OCI-LY1 (cell line): ENCODE results near the gene PITPNM3.

Experiments used
- H2AFZ ChIP-seq: fragments of 200-600 bp; sonication (generic), shearing (Covaris generic); 2 replicates; pipeline ENCODE4 v1.6.0; 2014; ENCODE audit warnings: antibody characterized with exemption, mild to moderate bottlenecking, low read length
- H3F3A ChIP-seq: fragments of 200-600 bp; sonication (generic), shearing (Covaris generic); 2 replicates; pipeline ENCODE4 v1.6.0; 2014; ENCODE audit warnings: mild to moderate bottlenecking, antibody characterized with exemption, low read length, moderate library complexity; ENCODE audit not compliant: insufficient read depth
- H3K27ac ChIP-seq: fragments of 200-600 bp; sonication (generic); 2 replicates; pipeline ENCODE4 v1.5.1; 2014; ENCODE audit warnings: low read length, mixed run types, mild to moderate bottlenecking, low read depth; ENCODE audit not compliant: poor library complexity, severe bottlenecking
- H3K27me3 ChIP-seq: fragments of 200-600 bp; sonication (generic); 2 replicates; pipeline ENCODE4 v1.6.0; 2014; ENCODE audit warnings: antibody characterized with exemption, mild to moderate bottlenecking, low read length, moderate library complexity; ENCODE audit not compliant: insufficient read depth
- H3K36me3 ChIP-seq: fragments of 200-600 bp; sonication (generic); 2 replicates; pipeline ENCODE4 v1.6.1; 2014; ENCODE audit warnings: mild to moderate bottlenecking, antibody characterized with exemption, low read length, moderate library complexity, mixed read lengths; ENCODE audit not compliant: insufficient read depth
- H3K4me1 ChIP-seq: fragments of 200-600 bp; sonication (generic); 2 replicates; pipeline ENCODE4 v1.5.1; 2014; ENCODE audit warnings: mild to moderate bottlenecking, low read length, moderate library complexity; ENCODE audit not compliant: insufficient read depth, severe bottlenecking
- H3K4me2 ChIP-seq: fragments of 200-600 bp; sonication (generic), shearing (Covaris generic); 2 replicates; pipeline ENCODE4 v1.6.1; 2014; ENCODE audit warnings: low read length
- H3K4me3 ChIP-seq: fragments of 200-600 bp; sonication (generic); 2 replicates; pipeline ENCODE4 v1.5.1; 2014; ENCODE audit warnings: low read length, low read depth, mild to moderate bottlenecking, mixed read lengths; ENCODE audit not compliant: poor library complexity, severe bottlenecking
- H3K79me2 ChIP-seq: fragments of 200-600 bp; shearing (Covaris generic); 2 replicates; pipeline ENCODE4 v1.6.1; 2016; ENCODE audit warnings: mixed run types, low read length, mixed read lengths; ENCODE audit not compliant: insufficient read depth
- H3K9ac ChIP-seq: fragments of 200-600 bp; sonication (generic), shearing (Covaris generic); 2 replicates; pipeline ENCODE4 v1.6.1; 2014; ENCODE audit warnings: mild to moderate bottlenecking, low read length, mixed read lengths
- H3K9me2 ChIP-seq: fragments of 200-600 bp; sonication (generic), shearing (Covaris generic); 2 replicates; pipeline ENCODE4 v1.6.1; 2014; ENCODE audit warnings: low read depth, mild to moderate bottlenecking, low read length, mixed read lengths
- H3K9me3 ChIP-seq: fragments of 200-600 bp; shearing (Covaris generic); 2 replicates; pipeline ENCODE4 v1.6.1; 2014; ENCODE audit warnings: low read length, mixed read lengths
- H4K20me1 ChIP-seq: fragments of 200-600 bp; sonication (generic), shearing (Covaris generic); 2 replicates; pipeline ENCODE4 v1.6.0; 2016; ENCODE audit warnings: mild to moderate bottlenecking, low read length; ENCODE audit not compliant: insufficient read depth
- EZH2 ChIP-seq: fragments of 200-600 bp; sonication (generic), shearing (Covaris generic); IDR thresholded peaks from 2 replicates; pipeline ENCODE4 v1.8.0; 2017; ENCODE audit warnings: borderline replicate concordance, mixed run types, mild to moderate bottlenecking, antibody characterized with exemption, low read length, moderate library complexity, mixed read lengths
- TF ChIP-seq, protein P1 (sequence below): fragments of 200-600 bp; sonication (generic), shearing (Covaris generic); IDR thresholded peaks from 2 replicates; pipeline ENCODE4 v1.5.1; 2017; ENCODE audit warnings: mild to moderate bottlenecking, antibody characterized with exemption, low read length, moderate library complexity, mixed read lengths

The PITPNM3 gene

DNA sequence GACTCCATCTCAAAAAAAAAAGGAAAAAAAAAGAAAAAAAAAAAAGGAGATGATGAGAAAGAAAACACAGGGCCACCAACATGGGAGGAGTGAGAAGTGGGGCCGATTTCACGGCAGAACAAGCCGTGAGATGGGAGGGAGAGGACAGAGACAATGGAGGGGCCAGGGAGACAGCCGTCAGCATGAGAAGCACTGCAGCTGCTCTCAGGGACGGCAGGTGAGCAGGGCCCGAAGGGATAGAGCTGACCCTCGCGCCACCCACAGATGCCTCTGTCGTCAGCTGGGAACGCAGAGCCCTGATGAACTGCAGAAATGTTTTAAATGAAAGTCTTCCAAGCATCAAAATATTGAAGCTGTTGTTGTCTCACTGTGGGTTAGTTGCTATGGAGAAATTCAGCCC lies 20.3 kb downstream of the PITPNM3 start:
- Histone ChIP-seq H2AFZ (no peak overlapping the region), H3K9ac (no peak overlapping the region), H3K27ac (no peak overlapping the region), H3K4me2 (no peak overlapping the region), H3K4me1 (no peaks in the 10 kb centered on the region), H4K20me1 (no peaks in the 10 kb centered on the region), H3K4me3 (no peak overlapping the region), H3K9me3 (no peaks in the 10 kb centered on the region), H3F3A (no peaks in the 10 kb centered on the region), H3K9me2 (no peaks in the 10 kb centered on the region), H3K36me3 (no peaks in the 10 kb centered on the region), H3K79me2 (no peaks in the 10 kb centered on the region), H3K27me3 (0 out of 2 replicates have a peak, but pooled peaks cover 7% of the 10 kb centered on the region)
- TF ChIP-seq EZH2, result no peak
- TF ChIP-seq, protein P1, sequence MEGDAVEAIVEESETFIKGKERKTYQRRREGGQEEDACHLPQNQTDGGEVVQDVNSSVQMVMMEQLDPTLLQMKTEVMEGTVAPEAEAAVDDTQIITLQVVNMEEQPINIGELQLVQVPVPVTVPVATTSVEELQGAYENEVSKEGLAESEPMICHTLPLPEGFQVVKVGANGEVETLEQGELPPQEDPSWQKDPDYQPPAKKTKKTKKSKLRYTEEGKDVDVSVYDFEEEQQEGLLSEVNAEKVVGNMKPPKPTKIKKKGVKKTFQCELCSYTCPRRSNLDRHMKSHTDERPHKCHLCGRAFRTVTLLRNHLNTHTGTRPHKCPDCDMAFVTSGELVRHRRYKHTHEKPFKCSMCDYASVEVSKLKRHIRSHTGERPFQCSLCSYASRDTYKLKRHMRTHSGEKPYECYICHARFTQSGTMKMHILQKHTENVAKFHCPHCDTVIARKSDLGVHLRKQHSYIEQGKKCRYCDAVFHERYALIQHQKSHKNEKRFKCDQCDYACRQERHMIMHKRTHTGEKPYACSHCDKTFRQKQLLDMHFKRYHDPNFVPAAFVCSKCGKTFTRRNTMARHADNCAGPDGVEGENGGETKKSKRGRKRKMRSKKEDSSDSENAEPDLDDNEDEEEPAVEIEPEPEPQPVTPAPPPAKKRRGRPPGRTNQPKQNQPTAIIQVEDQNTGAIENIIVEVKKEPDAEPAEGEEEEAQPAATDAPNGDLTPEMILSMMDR, result no peak

DNA sequence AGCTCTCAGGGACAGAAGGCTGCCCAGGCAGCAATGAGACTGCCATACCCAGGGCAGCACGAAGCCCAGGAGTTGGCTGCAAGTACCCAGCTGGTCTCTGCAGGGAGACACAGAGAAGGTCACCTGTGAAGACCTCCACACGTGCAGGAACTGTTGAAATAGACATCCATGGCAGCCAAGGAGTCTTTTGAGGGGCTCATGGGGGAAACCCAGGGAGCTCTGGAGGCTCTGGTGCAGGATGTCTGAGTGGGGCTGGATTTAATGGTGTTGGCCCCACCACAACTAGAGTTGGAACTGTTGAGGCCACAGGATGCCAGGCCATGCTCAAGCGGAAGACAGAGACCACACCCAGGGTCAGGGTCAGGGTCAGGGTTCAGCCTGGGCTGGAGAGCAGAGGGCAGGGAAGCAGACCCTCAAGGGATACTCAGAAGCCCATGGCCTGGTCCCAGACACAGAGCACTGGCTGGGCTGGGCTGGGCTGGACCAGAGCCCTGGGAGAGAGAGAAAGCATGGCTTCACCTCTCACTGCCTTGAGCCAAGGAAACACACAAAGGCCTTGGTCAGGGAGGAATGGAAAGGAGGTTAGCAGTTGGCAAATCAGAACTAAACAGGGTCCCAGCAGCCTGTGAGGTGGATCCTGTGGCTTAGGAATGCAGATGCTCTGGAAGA lies 21.4 kb downstream of the PITPNM3 start:
- Histone ChIP-seq H3K79me2 (no peaks in the 10 kb centered on the region), H3K4me3 (no peak overlapping the region), H3F3A (no peaks in the 10 kb centered on the region), H3K36me3 (no peaks in the 10 kb centered on the region), H2AFZ (no peak overlapping the region), H3K4me2 (no peak overlapping the region), H3K27ac (no peak overlapping the region), H3K27me3 (0 out of 2 replicates have a peak, but pooled peaks cover 7% of the 10 kb centered on the region), H3K9me2 (no peaks in the 10 kb centered on the region), H4K20me1 (no peaks in the 10 kb centered on the region), H3K9ac (no peak overlapping the region), H3K4me1 (no peaks in the 10 kb centered on the region), H3K9me3 (no peaks in the 10 kb centered on the region)
- TF ChIP-seq, protein P1, result no peak
- no peak for TF ChIP-seq EZH2

DNA sequence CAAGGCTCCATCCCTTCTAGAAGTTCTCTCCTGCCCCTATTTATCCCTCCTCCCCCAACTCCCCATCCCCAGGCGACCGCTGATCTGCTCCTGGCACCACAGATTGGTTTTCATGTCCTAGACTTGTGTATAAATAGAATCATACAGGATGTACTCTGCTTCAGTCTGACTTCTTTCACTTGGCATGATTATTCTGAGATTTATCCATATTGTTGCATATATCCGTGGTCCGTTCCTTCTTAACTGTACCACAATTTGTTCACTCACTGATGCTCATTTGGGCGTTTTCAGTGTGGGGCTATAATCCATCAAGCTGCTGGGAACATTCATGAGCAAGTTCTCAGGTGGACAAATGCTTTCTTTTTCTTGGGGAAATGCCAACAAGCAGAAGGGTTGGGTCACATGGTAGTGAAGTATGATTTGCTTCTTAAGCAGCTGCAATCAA lies 23.9 kb downstream of the PITPNM3 start:
- H3F3A ChIP-seq, result no peaks in the 10 kb centered on the region
- no peak overlapping the region for H3K4me2 ChIP-seq
- H3K4me3 ChIP-seq, result no peak overlapping the region
- H3K9me2 ChIP-seq, result no peaks in the 10 kb centered on the region
- no peaks in the 10 kb centered on the region for H3K79me2 ChIP-seq
- no peaks in the 10 kb centered on the region for H3K9me3 ChIP-seq
- no peaks in the 10 kb centered on the region for H3K27me3 ChIP-seq
- H3K36me3 ChIP-seq, result no peaks in the 10 kb centered on the region
- H3K27ac ChIP-seq, result no peak overlapping the region
- H3K9ac ChIP-seq, result no peak overlapping the region
- H4K20me1 ChIP-seq, result no peaks in the 10 kb centered on the region
- H2AFZ ChIP-seq, result no peak overlapping the region
- TF ChIP-seq EZH2, result no peak
- TF ChIP-seq, protein P1, result no peak
- no peaks in the 10 kb centered on the region for H3K4me1 ChIP-seq
